LNCAP (cell line): ENCODE data around the gene SLC66A2.

Source experiments
- TF ChIP-seq, protein P1 (sequence below): fragments of 450-650 bp; IDR thresholded peaks from 2 replicates; pipeline ENCODE4 v1.5.1; 2017; ENCODE audit warnings: mild to moderate bottlenecking

Gene SLC66A2

GRCh38 chr18:79945118-79946042 is 6.1 kb downstream of the SLC66A2 start:
- TF ChIP-seq, protein P1, sequence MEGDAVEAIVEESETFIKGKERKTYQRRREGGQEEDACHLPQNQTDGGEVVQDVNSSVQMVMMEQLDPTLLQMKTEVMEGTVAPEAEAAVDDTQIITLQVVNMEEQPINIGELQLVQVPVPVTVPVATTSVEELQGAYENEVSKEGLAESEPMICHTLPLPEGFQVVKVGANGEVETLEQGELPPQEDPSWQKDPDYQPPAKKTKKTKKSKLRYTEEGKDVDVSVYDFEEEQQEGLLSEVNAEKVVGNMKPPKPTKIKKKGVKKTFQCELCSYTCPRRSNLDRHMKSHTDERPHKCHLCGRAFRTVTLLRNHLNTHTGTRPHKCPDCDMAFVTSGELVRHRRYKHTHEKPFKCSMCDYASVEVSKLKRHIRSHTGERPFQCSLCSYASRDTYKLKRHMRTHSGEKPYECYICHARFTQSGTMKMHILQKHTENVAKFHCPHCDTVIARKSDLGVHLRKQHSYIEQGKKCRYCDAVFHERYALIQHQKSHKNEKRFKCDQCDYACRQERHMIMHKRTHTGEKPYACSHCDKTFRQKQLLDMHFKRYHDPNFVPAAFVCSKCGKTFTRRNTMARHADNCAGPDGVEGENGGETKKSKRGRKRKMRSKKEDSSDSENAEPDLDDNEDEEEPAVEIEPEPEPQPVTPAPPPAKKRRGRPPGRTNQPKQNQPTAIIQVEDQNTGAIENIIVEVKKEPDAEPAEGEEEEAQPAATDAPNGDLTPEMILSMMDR: no peak

GRCh38 chr18:79944746-79945117 is 6.7 kb downstream of the SLC66A2 start:
- TF ChIP-seq, protein P1: no peak

GRCh38 chr18:79944126-79944731 is 7.2 kb downstream of the SLC66A2 start:
- TF ChIP-seq, protein P1: no peak

GRCh38 chr18:79943608-79944125 is 7.8 kb downstream of the SLC66A2 start:
- TF ChIP-seq, protein P1: no peak

- TF ChIP-seq, protein P1: no peak
Measured at GRCh38 chr18:79942786-79943607, 8.5 kb downstream of the SLC66A2 start.

GRCh38 chr18:79942211-79942610 is 9.2 kb downstream of the SLC66A2 start:
- TF ChIP-seq, protein P1: no peak

- TF ChIP-seq, protein P1: no peak
Measured at GRCh38 chr18:79941473-79942119, 9.9 kb downstream of the SLC66A2 start.
